Stimulated activated CD8-positive, alpha-beta memory T cell treated with anti-CD3 and anti-CD28 coated beads, Interleukin-7, amount 100 ng/mL, for 4 hours (primary cell): ENCODE data around the gene SOCS6.
"Not testable (repeated sequence)": the region's sequence is repeated elsewhere in the genome, so short reads cannot be mapped to it uniquely, and the experiment has no call there.

ENCODE experiments used
- DNase-seq, 2 donors: peaks; one replicate each; pipeline ENCODE4 v3.0.0-alpha.2; 2020; ENCODE audit warnings: low read depth in 2 of 2

The SOCS6 gene

DNA sequence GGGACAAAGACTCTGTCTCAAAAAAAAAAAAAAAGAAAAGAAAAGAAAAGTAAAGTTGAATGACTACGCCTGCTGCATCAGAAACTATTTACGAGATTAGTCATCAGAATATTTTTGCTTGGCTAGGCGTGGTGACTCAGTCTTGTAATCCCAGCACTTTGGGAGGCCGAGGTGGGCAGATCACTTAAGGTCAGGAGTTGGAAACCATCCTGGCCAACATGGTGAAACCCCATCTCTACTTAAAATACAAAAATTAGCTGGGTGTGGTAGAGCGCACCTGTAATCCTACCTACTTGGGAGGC, 69.2 kb downstream of the SOCS6 start:
- not testable (repeated sequence) for DNase-seq

DNA sequence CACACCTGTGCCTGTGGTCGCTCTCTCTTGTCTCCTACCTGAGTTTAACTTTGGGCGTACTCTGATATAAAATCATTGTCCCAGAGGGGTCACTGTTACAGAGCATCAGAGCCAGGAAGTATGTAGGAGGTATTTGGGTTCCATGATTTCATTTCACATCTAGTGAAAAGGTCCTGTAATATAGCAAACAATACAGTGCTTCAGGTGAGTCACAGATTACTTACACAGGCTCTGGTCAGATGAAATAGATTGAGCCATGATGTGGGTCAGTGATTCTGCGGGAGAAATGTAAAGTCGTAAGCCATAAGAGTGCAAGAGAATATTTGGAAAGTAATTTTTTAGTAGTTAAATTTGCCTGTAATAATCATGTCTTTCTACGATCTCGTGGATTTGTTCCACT, 70.2 kb downstream of the SOCS6 start:
- DNase-seq: no peak

DNA sequence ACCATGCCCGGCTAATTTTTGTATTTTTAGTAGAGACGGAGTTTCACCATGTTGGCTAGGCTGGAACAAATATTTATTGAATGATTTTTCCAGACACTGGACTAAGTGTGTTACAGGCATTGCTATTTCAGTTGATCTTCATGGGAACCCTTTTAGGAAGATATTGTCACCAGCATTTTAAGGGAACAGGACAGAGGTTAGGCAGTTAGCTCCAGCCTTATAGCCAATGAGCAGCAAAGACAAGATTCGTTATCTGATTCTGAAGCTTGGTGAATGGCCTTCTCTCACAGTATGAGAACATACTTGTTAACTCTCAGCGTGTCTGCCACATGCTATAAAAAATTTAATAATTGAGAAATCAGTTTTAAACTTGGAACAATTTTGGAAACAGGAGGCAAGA, 73.4 kb downstream of the SOCS6 start:
- DNase-seq: no peak

DNA sequence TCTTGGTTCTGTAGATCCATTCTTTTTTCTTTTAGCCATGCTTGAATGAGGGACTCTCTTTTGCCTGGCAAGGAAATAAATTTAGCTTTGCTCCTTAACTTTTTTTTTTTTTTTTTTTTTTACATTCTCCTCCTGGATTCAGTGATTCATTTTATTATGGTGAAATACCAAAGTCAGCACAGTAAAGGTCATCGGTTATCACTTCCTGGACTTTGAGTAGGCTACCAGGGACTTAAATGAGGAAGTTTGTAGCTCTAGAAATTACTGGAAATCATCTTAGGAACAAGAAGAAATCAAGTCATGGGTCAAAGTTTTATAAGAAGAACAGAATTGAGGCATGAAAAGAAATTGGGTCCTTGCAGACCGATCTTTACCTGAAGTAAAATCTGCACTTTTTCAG, 75.0 kb downstream of the SOCS6 start:
- DNase-seq: no peak

DNA sequence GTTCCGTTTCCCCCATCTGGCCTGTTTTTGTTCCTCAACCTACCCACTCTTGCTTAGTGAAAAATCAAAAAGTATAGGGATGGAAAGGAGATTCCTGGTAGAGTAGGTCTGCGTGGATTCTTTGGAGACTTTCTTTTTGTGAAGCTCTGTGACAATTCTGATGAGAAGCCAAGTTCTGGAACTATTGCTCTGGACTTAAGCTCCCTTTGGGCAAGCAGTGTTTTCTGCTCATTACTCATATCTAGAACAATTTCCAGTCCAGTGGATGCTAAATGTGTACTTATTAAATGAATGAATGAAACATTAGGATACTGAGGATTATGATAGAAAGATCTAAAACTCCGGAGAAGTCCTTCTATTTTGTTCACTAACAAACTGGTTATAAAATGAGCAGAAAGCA, 76.5 kb downstream of the SOCS6 start:
- DNase-seq: no peak

DNA sequence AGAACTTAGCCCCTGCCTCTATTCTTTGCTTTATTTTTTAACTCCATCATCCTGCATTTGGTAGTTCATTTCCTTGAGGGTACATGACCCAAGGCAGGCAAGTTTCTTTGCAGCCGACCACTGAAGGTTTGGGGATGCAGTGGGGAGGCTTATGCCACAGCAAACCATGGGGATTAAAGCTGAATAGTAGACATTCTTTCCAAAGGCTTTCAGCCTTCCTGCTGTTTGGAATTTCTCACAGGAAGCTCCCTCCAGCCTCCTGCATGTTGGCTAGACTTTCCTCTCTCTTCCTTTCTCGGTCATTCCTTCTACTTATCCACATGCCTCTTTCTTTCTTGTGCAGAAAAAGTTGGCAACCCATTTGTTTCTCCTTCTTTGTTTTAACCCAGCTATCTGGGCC, 77.3 kb downstream of the SOCS6 start:
- no peak for DNase-seq

DNA sequence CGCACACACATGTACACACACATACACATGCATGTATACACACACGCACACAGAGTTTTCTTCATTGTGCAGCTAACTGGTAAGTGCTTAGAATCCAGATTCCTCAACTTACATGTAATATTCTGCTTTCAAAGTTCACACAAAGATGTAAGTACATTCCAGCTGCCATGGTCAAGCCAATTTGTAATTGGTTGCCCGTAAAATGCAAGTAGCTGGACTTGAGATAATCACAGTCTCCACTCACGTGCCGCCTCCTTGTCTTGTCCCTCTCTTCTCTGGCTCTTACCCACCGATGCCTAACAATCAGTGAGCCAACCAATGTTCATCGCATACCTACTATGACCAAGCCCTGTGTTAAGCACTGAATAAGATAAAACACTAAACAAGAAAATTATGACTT, 77.8 kb downstream of the SOCS6 start:
- no peak for DNase-seq

DNA sequence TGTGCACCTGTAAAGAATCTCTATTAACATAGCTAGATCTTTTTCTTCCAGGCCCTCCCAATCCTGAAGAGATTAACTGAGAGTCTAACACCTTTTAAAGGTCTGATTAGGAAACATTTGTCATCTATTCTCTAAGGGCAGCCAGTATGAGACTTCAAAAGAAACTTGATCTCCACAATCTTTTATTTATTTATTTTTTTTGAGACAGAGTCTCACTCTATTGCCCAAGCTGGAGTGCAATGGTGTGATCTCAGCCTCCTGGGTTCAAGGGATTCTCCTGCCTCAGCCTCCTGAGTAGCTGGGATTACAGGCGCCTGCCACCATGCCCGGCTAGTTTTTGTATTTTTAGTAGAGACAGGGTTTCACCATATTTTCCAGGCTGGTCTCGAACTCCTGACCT, 78.5 kb downstream of the SOCS6 start:
- not testable (repeated sequence) for DNase-seq

DNA sequence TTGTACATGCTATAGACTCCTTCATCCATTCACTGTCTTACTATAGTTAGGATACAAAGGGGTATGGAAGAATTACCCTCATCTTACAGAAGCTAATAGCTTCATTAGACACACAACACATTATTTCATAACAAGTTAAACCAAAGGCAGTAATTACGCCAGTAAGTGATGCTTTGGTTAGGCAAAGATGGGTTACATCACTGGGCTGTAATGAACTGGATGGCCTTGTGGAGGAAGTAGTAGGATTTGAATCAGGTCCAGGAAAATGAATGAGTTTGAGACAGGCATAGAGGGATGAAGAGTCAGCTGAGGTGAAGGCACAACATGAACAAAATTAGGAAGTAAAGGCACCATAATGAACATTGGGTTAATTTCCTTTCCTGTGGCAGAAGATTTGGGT, 80.1 kb downstream of the SOCS6 start:
- DNase-seq: no peak

DNA sequence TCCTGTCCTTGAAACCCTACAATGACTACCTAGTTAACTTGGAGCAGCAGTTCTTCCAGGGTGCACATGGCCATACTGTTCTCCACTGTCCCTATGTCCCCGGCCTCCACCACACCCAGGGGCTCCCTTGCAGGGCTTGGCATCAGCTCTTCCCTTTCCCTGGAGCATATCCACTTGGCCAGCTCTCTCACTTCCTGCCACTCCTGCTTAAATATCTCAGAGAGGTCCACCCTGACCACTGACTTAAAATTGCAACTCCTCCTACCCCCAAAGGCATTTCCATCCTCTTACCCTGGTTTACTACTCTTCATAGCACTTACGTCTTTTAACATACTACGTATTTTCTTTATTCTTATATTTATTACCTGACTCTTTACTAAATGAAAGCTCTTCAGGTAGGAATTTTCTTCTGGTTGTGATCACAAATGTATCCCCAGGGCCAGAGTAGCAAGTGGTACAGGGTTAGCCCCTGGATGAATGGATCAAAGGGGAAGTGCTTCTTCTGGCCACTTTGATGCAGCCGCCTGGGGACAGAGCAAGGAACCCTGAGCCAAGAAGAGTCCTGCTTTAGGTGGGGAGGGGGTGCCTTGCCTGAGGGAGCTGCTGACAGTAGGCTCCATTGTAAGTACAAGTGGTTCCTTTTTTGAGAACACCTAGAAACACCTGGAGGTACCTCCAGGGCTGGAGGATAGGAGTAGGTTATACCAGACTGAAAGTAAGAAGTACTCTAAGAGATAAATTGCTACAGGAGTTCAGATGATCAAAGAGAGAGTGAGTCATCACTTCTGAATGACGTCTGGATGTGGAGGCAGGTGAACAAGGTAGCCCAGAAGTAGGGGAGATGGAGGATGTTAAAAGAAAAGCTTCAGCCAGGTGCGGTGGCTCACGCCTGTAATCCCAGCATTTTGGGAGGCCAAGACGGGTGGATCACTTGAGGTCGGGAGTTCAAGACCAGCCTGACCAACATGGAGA, 82.2 kb downstream of the SOCS6 start:
- DNase-seq: no peak

DNA sequence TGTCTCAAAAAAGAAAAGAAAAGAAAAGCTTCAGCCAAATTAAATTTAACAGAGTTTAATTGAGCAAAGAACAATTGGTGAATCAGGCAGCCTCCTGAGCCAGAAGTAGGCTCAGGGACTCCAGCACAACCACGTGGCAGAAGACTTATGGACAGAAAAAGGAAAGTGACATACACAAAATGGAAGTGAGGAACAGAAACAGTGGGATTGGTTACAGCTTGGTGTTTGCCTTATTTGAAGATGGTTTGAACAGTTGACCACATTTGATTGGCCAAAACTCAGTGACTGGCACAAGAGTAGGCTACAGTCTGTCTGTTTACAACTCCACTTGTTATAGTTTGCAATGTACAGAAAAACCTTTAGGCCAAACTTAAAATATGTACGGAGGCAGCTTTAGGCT, 83.1 kb downstream of the SOCS6 start:
- DNase-seq: no peak

DNA sequence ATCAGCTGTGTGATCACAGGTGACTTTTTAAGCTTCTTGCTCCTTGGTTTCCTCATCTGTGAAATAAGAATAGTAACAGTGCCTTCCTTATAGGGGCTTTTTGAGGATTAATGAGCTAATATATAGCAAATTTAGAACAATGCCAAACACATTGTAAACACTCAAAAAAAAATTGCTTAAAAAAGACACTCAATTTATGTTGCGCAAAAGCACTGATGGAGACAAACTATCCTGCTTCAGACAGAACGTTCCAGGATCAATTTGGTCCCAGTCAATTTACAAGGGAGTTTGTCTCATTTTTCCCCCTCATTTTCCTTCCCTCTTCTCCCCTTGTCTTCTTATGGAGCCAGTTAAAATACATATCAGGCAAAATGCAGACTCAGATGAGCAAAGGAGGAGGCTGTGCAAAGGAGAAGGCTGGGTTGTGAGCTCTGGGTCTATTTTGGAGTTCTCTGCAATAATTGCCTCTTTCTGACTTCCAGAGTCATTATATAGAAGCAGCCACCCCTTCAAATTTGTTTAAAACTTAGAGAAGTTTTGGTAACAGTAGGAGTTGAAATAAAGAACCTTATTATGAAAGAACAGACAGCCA, 83.7 kb downstream of the SOCS6 start:
- DNase-seq: no peak

DNA sequence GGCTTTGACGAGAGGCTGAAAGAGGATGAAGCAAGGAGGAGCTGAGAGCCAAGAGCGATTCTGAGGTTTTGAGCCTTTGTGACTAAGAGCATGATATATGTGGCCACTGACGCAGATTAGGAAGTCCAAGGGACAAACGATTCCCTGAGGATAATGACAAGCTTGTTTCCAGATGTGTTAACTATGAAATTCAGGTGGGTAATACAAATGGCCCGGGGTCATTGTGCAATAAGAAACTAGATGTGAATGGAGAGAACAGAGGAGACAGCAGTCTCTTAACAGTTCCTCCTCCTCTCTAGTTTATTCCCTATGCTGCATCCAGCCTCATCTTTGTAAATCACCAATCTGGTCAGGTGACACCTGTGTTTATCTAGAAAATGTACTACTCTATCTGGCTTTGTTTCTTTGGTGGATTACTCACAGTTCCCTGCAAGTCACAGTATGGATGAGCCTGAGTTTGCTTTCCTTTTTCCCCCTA, 84.2 kb downstream of the SOCS6 start:
- DNase-seq: no peak

DNA sequence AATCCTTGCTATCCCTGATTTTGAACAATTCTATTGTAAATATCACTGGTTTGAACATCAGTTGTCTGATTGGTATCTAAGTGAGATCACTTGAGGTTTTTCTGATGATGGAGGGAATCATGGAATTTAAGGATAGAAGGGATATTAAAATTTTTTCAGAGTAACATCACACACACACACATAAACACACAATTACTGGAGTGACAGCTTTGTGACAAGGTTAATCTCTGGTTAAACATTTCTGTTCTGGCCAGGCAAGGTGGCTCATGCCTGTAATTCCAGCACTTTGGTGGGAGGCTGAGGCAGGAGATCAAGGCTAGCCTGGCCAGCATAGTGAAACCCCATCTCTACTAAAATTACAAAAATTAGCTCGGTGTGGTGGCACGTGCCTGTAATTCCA, 85.3 kb downstream of the SOCS6 start:
- no peak for DNase-seq

DNA sequence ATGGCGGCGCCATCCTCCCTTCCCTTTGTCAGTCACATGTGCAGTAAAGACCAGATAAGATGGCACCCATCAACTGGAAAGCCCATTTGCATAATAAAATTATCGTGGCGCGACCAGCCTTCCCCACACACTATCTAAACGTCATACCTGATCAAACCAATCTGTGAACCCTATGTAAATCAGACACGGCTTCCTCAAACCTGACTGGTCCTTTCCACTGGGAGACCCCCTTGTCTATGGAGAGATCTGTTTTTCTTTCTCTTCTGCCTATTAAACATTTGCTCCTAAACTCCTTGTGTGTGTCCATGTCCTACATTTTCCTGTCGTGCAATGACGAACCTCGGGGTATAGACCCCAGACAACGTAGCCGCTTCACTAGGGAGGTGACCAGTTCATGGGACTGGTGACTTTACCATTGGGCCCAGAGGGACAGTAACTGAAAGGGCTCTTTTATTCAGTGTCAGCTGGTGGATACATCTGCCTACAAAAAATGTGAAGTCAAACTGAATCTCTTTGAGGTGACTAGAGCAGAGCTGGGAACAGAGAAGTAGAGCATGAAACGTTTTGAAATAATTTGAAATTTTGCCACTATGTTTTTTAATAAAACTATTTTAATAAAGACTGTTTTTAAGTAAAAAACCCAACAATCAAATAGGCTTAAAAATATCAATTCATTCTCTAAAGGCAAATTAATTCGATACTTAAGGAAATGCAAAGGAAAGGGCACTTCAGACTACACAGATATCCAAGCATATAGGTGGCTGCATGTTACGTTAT, 87.5 kb downstream of the SOCS6 start:
- no peak for DNase-seq

DNA sequence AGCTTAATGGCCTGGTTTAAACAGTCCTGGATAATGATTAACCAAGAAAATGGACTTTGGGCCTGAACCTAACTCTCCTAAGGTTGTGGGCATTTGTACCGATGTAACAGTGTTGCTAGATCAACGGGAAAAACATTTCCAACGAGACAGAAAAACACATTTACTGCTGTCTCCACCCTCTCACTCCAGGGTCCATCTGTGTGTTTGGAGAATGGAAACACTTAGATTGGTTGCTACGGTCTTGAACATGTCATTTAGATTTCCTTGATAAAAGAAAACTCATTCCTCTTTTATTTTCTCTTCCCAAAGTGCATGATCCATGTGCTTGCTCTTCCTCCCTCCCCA, 88.0 kb downstream of the SOCS6 start:
- DNase-seq: no peak

DNA sequence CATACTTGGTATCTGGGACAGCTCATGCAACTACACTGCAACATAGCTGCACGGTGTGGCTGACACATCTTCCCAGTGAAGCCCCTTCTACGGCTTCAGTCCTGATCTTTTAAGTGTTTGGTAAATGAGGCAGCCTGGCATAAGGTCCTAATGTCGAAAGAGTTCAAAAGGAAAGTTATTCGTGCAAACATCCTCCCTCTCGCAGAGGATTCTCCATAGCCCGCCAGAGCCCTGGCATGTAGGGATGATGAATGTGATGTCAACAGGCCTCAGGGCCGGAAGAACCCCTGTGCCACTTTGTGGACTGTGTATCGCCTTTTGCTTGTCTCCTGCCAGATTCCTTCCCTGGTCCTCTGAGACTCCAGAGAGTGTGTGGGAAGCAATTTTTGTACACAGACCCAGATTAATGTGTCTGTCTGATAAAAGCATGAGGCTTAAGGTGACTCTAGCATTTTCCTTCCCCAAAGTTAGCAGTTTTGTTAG, 88.5 kb downstream of the SOCS6 start:
- DNase-seq: no peak

DNA sequence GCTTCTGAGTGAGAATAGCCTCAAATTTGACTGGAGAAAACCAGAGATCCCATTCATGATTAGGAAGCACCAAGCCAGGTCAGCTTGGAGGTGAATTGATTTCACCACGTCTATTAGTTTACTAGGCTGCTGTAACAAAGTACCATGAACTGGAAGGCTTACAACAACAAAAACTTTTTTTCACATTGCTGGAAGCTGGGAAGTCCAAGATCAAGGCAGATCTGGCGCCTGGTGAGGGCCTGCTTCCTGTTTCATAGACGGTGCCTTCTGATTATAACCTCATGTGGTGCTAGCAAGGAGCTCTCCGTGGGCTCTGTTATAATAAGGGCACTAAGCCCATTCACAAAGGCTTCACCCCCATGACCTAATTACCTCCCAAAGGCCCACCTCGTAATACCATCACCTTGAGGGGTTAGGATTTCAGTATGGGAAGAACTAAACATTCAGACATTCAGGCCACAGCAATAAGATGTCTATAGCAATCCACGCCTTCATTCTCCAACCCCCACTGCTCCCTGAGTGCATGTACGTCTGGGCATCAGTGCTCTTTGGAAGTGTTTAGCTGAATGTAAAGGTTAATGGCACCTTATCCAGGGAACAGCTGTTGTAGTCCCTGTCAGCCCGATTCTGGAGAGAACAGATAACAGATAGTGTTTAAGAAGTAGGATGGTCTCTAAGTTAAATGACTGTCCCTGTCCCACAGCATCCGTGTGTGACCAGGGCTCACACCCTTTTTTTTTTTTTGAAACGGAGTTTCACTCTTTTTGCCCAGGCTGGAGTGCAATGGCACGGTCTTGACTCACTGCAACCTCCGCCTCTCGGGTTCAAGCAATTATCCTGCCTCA, 89.2 kb downstream of the SOCS6 start:
- DNase-seq: no peak
